Endometrial microvascular endothelial cells (primary cell): ENCODE measurements around the gene KCNQ5. TPM values are rescaled to one million over a fixed set of nuclear protein-coding genes. Genes with fewer than 3 reads are reported as not detected.
"Not testable (repeated sequence)": the region's sequence is repeated elsewhere in the genome, so short reads cannot be mapped to it uniquely, and the experiment has no call there.

ENCODE experiments used
- in situ Hi-C: cut with HindIII; loops from 2 replicates; pipeline ENCODE4 v1.10.0; 2017; ENCODE audit warnings: low sequenced_read_pairs, low pct_unique_long_range_greater_than_20kb; ENCODE audit errors: inconsistent ontology term
- total RNA-seq: library from RNA; depleted of rRNA; stranded (reverse); fragments of >200 nt; gene quantifications from one replicate; pipeline ENCODE4 v1.2.3, GENCODE V29; 2015; ENCODE audit errors: inconsistent ontology term

KCNQ5 gene
- total RNA-seq, 1 donor from 2014 or later, result not detected

DNA sequence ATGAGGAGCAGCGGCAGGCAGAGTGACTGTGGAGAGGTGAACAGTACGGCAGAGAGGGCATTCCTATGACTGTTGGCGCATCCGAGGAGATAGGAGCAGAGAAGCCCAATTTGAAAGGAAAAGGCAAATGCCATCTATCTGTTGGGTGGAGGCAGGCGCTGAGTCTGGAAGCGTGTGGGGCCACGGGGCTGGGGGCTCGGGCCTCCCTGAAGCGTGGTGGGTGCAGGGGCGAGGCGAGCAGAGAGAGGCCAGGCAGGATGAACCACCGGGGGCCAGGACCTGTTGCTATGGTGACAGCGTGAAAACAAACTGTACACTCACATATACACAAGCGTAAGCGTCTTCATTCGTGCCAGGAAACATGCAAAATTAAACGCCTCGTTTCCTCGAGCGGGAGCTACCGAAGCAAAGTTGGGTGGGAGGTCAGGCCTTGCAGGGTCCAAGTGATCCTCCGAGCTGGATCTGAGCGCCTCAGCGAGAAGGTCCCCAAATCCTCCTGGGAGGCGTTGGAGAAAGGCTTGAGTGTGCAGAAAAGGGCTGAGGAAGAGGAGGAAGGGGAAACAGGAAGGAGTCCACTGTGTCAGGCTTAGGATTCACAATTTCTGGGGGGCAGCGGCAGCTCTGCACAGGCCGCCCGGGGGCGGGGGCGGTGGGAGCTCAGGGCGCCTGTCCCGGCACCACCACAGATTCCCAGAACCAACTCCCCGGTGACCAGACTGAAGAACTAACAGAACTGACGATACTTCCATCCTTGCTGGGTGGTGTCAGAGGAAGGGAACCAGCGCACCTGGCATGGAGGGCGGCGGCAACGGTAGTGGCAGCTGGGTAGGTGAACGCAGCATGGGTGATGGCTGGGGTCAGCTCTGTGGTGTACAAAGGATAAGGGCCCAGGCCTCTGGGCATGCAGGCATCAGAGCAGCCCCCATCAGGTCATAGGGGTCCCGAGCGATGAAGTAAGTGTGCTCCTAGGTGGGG, 535.2 kb downstream of the KCNQ5 start:
- in situ Hi-C loops, result no loop called here

- in situ Hi-C loops, result no loop called here
Measured at GRCh38 chr6:73157870-73158269, 536.0 kb downstream of the KCNQ5 start.

DNA sequence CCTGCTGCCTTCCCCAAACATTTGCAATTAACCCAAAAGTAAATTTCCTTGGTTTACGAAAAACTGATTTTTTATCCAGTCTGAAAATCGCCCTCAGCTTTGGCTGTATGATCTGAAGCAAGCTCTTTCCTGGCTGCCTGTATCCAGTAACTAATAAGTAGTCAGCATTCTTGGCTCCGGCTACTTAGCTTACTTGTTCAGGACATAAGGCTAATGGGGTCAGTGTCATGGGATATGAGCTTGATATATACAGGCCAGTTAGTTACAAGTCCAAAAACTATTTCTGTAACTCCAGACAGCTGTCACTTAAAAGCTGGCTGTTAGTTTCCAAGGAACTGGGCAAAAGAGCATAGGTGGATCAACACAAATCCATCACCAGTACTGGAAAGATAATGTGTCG, 547.2 kb downstream of the KCNQ5 start:
- in situ Hi-C loops, result no loop called here

GRCh38 chr6:73169633-73170032, 547.8 kb downstream of the KCNQ5 start:
- in situ Hi-C loops, result no loop called here

- in situ Hi-C loops, result no loop called here
Measured at GRCh38 chr6:73174646-73175045, 552.8 kb downstream of the KCNQ5 start.

DNA sequence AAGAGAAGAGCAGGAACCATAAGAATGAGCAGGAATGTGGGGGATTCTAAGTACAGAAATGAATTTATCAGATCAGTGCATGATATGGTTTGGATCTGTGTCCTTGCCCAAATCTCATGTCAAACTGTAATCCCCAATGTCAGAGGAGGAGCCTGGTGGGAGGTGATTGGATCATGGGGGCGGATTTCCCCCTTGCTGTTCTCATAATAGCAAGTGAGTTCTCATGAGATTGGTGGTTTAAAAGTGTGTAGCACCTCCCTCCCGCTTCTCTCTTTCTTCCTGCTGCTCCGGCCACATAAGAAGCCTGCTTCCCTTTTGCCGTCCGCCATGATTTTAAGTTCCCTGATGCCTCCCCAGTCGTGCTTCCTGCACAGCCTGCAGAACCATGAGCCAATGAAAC, 554.2 kb downstream of the KCNQ5 start:
- in situ Hi-C loops, result no loop called here

DNA sequence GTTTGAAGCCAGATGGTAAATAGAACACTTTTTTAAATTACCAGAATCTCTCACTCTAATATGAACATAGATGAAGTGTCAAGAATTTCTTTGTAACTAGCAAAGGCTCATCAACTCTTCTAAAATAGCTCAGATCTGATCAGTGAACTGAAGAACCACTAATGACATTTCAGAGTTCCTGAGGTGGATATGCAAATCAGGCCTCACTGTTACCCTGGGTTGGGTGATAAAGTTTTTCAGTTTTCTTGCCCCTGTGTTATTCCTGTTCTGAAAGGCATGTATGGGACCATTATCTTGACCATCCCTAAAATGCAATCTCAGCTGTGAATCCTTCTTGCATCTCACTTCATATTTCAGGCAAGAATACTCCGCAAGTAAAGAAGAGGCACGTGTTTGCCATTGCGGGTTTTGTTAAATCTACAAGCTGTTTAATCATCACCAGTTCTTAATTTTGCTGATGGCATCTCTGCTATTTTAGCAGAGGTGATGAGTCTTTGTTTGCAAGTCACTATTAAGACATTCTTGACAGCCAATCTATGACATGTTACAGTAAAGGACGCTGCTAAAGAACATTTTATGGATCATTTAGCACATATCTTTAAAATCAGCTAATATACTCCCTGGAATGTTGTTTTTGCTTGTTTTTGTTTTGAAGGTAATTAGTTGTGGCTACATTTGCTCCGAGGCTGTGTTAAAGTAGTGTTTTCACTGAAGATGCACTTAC, 555.5 kb downstream of the KCNQ5 start:
- in situ Hi-C loops, result no loop called here

DNA sequence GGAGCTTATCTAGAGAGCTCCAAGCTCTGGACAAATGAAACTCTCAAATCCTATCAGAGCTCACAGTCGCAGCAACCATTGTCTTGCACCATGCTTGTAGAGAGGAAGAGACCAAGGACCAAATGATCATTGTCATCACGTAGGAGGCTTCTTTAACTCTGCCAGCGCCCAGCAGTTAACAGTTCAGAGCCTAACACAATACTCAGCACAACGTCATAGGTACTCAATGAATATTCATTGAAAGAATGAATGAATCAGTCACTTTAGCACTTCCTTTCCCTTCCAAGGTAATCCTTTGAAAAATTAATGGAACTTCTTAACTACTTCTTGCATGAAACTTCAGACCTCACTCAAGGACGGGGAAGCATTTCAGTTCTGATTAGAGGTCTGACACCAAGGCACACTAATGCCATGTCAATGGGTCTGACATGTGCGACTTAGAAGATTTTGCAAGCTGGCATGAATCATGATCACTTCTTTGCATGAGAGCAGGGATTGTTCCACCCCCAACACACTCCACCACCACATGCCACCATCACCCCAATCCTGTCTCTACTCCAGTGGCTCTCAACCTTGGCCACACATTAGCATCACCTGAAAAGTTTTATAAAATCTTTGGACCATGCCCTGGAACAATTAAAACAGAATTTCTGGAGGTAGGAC, 558.3 kb downstream of the KCNQ5 start:
- in situ Hi-C loops, result no loop called here

DNA sequence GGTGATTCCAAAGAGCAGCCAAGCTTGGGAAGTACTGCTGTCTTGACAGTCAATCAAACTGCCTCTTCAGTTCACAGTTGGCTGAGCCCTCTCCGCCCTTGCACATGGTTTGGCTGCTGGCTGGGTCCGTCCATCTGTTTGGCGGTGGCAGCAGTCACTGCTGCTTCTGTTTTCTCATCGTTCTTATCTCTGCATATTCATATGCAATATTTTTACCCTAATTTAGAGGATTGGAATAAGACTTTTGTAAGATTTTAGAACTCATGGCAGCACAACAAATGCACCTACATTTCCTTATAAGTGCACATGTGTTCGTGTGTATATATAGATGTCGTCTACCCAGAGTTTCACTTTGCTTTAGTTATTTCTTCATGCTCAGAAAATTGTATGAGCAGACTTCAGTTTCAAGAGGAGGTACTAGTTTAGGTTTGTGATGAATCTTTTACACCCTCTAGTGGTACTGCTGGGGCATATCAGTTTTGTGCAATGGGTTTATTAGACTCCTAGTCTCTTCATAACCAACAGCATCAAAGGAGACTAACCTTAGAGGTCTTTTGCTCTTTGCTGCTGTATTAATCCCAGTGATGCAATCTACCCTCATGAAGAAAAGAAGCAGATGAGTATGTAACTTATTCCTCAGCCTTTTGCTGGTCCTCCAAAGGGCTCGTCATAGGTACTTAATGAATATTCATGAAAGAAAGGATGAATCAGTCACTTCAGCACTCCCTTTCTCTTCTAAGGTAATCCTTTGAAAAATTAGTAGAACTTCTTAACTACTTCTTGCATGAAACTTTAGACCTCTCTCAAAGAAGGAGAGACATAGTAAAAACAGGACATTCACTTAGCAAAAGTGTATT, 559.1 kb downstream of the KCNQ5 start:
- in situ Hi-C loops, result no loop called here

DNA sequence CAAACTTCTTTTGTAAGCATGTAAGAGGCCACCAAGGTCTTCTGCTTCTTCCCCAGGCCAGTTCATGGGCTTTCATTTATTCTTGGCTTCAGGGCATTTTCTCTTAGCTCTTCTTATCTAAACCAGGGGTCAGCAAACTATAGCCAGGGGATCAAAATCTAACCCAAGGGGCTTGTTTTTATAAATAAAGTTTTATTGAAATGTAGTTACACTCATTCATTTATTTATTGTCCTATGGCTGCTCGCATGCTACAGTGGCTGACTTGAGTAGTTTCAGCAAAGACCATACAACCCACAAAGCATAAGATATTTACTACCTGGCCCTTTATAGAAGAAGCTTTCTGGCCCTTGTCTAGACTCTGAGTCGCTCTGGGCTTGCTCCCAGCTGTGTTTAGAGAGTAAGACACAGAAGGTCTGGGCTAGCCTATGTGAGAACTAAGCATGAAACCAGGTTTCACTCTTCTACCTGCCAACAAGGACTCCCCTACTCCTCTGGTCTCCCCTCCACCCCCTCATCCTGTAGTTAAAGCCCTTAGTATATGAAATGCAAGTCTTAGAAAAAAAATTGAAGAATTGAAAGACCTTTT, 560.2 kb downstream of the KCNQ5 start:
- in situ Hi-C loops, result no loop called here

GRCh38 chr6:73193302-73193701, 571.4 kb downstream of the KCNQ5 start:
- in situ Hi-C loops, result not testable (repeated sequence)

DNA sequence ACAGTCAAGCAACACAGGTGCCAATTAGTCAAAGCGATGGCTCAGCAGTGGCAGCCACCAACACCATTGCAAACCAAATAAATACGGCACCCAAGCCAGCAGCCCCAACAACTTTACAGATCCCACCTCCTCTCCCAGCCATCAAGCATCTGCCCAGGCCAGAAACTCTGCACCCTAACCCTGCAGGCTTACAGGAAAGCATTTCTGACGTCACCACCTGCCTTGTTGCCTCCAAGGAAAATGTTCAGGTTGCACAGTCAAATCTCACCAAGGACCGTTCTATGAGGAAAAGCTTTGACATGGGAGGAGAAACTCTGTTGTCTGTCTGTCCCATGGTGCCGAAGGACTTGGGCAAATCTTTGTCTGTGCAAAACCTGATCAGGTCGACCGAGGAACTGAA, 572.9 kb downstream of the KCNQ5 start:
- in situ Hi-C loops, result no loop called here

- in situ Hi-C loops, result no loop called here
Measured at GRCh38 chr6:73200247-73200646, 578.4 kb downstream of the KCNQ5 start.

- in situ Hi-C loops, result no loop called here
Measured at GRCh38 chr6:73200735-73201134, 578.9 kb downstream of the KCNQ5 start.

DNA sequence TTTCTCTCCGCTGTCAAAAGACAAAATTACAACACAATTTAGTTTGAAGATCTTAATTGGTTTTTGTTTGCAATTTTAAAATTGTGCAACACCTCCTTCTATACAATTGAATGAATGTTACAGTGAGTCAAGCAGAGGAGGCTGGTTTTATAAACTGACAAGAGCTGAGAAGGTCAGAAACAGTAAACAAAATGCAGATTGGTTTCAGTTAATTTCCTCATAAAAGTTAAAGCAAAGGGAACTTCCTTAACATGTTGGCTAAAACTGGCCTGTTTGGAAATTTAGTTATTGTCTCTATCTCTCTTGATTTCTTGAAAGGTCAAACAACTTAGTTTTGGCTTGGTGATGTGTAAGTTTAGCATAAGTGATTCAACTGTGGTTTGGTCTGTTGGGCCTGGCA, 581.2 kb downstream of the KCNQ5 start:
- in situ Hi-C loops, result no loop called here

- in situ Hi-C loops, result no loop called here
Measured at GRCh38 chr6:73204252-73204651, 582.4 kb downstream of the KCNQ5 start.

- in situ Hi-C loops, result no loop called here
Measured at GRCh38 chr6:73207221-73207837, 585.5 kb downstream of the KCNQ5 start.

DNA sequence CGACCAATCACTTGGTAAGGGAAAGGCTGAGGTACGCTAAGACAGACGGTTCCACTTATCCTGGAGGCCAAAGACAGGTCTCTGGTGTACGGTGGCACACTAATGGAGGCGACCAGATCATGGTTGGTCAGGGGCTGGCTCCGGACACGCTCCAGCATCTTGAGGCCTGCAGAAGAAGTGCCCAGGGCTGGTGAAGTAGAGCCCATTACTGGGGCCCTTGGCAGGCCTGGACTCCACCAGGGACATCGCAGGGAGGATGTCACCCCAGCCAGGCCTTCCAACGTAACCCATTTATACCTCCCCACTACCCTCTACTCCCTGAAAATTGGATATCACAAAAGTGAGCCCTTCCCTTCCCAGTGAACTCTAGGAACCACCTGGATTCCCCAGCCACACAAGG, 587.3 kb downstream of the KCNQ5 start:
- in situ Hi-C loops, result no loop called here
